ENCODE results near the gene TNFAIP2. TPM values are rescaled to one million over a fixed set of nuclear protein-coding genes. Genes with fewer than 3 reads are reported as not detected.
A peak's percentile ranks its signal among the peaks of the same experiment; 100 is the strongest.
"Not testable (repeated sequence)": the region's sequence is repeated elsewhere in the genome, so short reads cannot be mapped to it uniquely, and the experiment has no call there.

Gene TNFAIP2
- polyA plus RNA-seq, 3 donors, result 22.4 to 29.4 (median 23.1) TPM

DNA sequence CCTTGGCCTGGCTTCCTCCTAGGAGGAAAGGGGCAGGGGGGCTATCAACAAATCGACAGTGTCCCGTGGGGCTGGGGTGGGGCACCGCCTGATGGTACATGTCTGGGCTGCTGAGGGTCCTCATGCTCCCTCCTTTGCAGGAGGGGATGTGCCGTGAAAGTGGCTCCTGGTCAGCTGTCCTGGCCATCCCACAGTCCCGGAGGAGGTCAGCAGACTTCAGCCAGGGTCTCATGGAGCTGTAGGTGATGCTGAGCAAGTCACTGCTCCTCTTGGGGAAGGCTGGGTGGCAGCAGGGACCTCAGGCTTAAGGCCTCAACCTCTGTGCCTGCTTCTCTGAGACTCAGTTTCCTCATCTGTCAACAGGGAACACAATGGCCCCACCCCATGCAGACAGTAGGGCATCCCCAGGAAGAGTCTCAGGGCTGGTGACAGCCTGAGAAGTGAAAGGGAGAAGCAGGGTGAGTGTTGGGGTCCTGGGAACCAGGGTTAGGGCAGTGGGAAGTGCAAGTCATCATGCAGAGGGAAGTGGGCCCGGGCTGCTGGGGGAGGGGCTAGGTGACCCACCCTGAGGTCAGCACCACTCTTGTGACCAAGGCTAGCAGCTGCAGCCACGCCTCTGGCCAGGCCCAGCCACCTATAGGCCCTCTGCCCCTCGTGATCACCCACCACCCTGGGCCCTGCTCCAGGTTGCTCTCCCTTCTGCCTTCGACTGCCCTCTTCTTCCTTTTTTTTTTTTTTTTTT, 4.4 kb upstream of the TNFAIP2 start:
- no peak for DNase-seq (ENCODE audit: low read depth in 3 of 3, low spot score in 2 of 3)

DNA sequence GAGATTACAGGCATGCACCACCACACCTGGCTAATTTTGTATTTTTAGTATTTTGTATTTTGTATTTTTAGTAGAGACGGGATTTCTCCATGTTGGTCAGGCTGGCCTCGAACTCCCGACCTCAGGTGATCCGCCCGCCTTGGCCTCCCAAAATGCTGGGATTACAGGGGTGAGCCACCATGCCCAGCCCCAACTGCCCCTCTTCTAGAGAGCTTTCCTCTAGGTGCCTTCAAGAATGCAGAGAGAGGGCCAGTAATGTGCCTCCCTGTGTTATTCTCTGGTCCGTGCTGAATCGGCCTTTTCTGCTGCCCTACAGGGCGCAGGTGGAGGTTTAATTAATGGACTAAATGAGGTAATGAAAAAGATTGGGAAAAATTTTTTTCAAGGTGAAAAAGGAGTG, 3.7 kb upstream of the TNFAIP2 start:
- not testable (repeated sequence) for DNase-seq (ENCODE audit: low read depth in 3 of 3, low spot score in 2 of 3)

DNA sequence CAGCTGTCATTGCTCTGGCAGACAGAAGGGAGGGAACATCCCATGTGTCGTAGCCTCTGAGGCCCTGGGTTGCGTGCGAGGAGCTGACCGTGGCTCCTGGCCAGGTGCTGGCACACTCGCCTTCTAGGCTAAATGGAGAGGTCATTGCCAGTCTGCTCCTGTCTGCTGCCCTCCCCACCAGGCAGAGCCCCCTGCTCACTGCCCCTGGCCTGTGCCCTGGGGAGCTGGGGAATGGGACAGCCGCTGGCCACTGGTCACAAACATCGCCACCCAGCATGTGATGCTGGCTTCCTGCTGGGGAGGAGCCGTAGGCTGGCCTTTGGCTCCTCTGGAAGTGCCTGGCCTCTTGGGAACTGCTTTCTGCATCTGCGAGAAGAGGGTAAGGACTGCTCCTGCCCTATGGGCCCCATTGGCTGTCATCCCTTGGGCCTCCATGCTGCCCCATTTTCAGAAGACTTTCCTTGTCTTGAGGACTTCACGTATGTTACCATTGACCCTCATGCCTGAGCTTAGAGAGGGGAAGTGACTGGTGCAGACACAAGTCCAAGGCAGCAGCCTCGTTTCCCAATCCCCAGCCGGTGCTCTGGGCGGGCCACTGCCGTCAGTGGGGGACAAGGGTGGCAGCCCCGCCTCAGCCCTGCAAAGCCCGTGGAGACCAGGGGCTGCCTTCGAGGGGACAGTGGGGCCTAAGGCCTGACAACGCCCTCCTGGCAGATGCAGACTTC, 2.0 kb upstream of the TNFAIP2 start:
- no peak for DNase-seq (ENCODE audit: low read depth in 3 of 3, low spot score in 2 of 3)

DNA sequence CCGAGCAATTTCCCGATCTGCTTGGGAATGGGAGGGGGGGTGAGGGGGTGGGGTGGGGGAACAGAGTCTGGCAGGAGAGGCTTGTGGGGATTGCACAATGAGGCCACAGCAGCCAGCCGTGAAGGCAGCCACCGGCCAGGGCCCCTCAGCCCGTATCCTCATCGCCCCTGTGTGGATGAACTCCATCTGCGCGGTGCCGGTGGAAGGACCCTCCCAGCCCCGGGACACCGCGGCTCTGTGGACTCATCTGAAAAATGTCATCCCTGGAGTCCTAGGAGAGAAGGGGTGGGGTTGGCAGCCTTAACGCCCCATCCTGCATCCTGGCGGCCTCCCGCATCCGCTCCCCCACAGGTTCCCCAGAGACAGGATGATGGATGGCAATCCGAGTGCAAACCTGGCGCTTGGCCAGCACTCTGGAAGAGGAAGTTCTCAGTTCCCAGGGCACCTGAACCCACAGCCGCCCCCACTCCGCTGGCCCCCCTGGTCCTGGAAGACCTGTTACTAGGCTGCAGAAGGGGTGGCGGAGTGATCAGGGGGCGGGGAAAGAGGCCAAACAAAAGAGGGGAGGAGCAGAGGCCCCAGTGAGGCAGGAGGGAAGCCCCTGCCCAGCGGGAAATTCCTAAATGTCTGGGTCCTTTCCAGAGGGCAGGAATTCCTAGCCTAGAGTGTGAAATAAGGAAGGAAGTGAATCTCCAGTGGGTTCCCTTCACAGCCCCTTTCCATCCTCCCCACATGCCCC, 1.2 kb upstream of the TNFAIP2 start:
- DNase-seq (ENCODE audit: low read depth in 3 of 3, low spot score in 2 of 3), result peak; percentile 72 to 93 (median 85)

DNA sequence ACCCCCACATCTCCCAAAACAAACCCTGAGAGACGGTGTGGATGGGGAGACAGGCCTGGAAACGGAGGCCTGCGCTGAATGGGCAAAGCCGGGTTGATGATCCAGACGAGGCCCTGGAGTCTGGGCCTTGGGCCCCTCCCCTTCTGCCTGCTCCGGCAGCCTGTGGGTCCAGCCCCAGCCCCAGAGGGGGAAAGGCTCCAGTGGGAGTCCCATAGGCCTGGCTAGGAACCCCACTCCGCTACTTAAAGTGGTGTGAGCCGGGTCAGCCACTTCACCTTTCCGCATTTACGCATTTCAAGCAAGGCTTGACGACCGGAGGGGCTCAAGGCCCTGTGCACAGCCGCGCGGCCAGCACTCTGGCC, 695 bp upstream of the TNFAIP2 start:
- DNase-seq (ENCODE audit: low read depth in 3 of 3, low spot score in 2 of 3), result no peak

DNA sequence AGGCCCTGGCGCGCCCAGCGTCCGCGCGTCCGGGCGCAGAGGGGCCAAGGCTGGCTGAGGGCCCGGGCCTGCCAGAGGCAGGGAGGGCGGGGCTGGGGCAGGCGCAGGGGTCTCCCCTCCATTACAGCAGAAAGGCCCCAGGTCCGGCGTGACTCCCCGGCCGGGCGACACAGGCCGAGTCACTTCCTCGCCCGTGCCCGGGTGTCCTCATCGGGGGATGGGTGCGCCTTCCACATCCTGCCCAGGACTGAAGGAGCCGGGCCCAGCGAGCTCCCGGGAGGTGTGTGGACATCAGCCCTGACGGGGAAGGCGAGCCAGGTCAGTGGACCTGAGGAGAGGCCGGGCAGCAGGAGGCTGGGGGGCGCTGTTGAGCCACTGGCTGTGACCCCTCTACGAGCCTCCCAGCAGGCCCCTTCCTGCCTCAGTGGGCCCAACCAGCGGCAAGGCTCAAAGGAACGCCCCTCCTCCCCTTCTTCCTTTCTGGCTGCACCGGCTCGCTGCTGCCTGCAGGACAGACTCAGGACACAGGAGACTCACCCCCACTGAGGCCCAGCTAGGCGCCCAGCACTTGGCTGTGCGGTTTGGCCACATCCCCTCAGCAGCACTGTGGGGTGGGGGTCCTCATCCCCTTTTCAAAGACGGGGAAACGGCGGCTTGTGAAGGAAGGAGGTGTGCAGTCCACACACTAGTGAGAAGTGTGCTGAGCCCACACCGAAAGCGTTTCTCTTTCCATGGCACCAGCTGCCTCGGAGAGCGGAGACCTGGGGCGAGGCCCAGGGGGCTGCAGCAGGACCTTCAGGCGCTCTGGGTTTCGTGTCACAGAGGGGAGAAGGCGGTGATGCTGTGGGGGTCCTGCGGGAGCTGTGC, 606 bp downstream of the TNFAIP2 start:
- no peak for DNase-seq (ENCODE audit: low read depth in 3 of 3, low spot score in 2 of 3)

DNA sequence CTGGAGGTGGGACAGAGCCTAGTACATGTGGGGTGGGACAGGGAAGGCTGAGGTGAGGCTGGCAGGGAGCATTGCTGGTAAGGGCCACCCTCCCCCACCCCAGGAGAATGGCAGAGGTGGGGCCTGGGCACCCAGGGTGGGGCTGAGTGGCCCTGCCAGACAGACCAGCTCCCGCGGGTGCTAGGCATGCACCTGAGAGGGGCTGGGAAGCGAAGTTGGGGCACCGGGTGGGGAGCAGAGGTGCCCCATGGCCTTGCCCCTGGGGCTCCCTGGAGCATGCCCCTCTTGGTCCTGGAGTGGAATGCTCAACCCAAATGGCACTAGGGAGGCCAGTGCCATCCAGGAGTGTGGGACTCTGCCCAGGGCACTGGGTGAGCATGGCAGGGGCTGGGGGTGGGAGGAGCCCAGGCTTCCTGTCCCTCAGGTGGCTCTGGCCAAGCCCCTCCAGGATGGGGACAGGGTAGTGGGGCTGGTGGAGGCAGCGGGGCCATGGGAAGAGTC, 1.3 kb downstream of the TNFAIP2 start:
- DNase-seq (ENCODE audit: low read depth in 3 of 3, low spot score in 2 of 3), result no peak

DNA sequence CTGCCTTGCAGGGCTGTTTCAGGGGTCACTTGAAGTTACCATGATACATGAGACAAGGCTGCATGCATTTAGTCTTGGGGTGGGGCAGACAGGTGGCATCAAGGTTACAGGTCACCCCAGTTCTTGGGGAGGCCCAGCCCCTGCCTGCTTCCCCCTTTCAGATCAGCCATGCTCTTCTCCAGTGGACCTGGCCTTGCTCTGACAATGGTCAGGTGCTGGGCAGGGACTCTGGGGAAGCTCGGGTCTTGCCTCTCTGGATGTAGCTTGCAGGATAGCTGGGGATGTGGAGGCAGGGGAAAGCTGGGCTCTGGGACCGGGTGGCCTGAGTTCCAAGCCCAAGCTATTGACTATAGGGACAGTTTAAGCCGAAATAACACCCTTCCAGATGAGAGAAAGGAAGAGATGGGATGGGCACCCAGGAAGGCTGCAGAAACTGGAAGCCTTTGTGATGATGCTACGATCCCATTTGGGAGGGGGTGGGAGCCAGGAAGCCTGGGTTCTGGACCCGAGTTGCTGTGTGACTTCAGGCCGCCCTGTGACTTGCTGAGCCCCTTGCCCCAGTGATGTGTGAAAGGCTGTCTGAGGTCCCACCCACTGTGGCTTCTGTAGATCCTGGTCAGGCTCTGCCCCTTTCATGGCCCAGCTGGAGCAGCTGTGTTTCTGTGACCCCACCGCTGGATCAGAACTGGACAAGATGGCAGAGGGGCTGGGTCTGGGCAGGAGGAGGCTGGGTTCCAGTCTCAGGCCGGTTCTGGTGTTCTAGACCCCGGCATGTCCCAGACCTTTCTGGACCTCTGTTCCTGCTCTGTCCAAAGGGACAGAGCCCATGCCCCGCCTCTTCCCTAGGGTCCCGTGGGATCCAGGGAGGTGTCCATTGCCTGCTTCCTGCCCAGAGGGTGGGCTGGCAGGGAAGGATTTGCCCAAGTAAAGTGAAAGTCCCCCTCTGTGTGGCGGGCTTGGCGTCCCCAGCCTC, 2.1 kb downstream of the TNFAIP2 start:
- DNase-seq (ENCODE audit: low read depth in 3 of 3, low spot score in 2 of 3), result no peak

DNA sequence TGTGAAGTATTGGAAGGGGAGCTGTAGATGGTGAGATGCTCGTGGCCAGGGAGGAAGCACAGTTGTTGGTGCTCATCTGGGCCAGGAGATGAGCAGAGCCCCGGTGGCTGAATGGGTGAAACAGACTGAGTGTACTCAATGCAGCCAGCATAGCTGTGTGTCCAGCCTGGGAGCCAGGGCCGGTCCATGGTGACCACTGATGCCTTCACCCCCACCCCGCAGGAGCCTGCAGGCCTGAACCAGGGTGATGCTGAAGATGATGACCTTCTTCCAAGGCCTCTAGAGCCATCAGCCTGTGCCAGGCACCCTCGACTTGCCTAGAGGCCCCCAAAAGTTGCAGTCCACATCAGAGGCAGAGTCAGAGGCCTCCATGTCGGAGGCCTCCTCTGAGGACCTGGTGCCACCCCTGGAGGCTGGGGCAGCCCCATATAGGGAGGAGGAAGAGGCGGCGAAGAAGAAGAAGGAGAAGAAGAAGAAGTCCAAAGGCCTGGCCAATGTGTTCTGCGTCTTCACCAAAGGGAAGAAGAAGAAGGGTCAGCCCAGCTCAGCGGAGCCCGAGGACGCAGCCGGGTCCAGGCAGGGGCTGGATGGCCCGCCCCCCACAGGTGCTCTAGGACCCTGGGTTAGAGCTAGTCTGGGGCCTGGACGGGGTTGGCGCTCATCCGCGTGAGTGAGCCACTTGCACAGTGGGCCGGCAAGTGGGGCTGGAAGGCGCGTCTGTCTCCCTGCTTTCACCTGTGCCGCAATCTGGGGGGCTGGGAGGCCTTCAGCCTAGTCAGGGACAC, 3.0 kb downstream of the TNFAIP2 start:
- DNase-seq (ENCODE audit: low read depth in 3 of 3, low spot score in 2 of 3), result no peak

DNA sequence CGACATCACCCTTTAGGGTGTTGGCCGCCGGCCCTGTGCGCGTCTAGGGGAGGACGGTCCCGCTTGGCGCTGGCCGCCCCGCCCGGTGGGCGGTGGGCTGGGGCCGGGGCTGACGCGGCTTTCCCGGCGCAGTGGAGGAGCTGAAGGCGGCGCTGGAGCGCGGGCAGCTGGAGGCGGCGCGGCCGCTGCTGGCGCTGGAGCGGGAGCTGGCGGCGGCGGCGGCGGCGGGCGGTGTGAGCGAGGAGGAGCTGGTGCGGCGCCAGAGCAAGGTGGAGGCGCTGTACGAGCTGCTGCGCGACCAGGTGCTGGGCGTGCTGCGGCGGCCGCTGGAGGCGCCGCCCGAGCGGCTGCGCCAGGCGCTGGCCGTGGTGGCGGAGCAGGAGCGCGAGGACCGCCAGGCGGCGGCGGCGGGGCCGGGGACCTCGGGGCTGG, 3.6 kb downstream of the TNFAIP2 start:
- no peak for DNase-seq (ENCODE audit: low read depth in 3 of 3, low spot score in 2 of 3)

DNA sequence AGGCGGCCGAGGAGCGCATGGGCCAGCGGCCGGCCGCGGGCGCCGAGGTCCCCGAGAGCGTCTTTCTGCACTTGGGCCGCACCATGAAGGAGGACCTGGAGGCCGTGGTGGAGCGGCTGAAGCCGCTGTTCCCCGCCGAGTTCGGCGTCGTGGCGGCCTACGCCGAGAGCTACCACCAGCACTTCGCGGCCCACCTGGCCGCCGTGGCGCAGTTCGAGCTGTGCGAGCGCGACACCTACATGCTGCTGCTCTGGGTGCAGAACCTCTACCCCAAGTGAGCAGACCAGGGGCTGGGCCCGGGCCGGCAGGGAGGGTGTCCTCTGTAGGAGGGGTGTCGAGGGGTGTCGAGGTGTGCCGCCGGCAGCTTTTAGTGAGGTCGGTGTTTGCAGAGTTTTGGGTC, 4.1 kb downstream of the TNFAIP2 start:
- no peak for DNase-seq (ENCODE audit: low read depth in 3 of 3, low spot score in 2 of 3)

DNA sequence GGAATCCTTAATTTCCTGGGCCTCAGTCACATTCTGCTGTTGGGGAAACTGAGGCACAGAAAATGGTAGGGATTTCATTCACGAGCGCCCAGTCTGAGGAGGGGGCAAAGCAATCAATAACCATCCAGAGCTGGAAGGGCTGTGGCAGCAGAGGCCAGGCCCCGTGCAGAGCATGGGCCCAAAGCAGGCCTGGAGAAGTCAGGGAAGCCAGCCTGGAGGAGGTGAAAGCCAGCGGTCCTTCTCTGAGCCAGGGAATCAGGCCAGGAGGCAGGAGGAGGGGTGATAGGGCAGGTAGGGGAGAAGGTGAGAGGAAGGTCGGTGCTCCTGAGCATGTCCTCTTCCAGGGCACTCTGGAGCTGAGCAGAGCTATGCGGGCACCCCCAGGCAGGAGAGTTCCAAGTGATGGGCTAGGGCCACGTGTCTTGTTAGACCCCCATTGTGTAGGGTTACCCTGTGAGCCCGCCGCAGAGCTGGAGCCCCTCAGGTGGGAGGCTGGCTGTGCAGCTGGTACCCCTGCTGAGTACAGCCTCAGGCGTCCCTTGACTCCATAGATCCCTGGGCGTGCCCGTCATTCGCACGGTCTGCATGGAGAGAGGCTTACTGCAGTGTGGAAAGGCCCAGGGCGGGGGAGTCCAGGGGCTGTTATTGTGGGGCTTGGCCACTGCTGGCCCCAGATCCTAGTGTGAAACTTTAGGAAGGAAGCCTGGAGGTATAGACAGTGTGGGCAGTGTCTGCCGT, 4.8 kb downstream of the TNFAIP2 start:
- no peak for DNase-seq (ENCODE audit: low read depth in 3 of 3, low spot score in 2 of 3)

DNA sequence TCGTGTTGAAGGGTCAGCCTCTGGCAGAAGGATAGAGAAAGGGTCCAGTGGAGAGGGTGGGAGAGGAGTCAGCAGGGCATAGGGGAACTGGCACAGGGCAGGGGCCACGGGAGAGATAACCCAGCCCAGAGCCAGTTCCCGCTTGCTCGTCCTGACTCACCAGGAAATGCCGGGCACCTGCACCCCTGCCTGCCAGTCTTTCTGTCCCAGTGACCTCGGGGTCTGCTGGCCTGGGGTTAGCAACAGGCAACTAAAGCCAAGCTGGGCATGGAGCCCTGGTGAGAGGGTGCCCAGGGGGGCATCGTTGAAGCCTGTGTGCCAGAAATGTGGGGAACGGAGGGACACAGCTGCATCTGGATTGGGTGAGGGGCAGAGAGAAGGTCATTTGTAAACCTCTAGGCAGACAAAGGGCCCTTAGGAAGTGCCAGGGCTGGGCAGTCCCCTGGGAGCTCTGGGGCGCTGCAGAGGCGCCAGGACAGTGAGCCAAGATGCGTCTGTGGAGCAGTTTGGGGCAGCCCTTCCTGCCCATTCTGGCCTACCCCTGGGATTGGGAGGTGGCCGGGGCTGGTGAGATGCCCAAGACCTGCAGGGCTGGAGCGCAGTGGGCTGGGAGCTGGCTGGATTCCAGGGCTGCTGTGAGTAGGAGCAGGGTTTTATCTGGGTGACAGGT, 5.5 kb downstream of the TNFAIP2 start:
- no peak for DNase-seq (ENCODE audit: low read depth in 3 of 3, low spot score in 2 of 3)

DNA sequence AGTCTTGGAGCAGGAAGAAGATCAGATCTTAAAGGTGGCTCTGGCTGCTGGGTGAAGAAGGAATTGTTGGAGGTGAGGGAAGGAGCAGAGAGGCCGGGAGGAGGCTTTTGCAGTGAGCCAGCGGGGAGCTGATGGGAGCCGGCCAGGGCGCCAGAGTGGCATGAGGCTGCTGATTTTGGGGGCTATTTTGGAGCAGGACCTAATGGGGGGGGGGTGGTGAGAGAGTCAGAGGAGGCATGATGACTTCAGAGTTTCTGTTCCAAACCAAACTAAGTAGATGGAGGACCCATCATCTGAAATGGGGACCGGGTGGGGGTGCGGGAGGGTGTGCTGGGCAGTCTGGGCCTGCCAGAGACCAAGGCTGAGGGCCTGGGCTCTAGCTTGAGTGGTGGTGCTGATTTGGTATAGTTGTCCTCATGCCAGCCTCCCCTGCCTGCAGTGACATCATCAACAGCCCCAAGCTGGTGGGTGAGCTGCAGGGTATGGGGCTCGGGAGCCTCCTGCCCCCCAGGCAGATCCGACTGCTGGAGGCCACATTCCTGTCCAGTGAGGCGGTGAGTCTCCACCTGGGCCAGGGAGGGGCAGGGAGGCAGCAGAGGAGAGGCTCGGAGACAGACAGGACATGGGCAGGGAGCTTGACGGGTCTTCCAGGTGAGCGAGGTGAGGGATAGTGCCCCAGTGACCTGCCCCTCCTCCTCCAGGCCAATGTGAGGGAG, 6.2 kb downstream of the TNFAIP2 start:
- no peak for DNase-seq (ENCODE audit: low read depth in 3 of 3, low spot score in 2 of 3)

DNA sequence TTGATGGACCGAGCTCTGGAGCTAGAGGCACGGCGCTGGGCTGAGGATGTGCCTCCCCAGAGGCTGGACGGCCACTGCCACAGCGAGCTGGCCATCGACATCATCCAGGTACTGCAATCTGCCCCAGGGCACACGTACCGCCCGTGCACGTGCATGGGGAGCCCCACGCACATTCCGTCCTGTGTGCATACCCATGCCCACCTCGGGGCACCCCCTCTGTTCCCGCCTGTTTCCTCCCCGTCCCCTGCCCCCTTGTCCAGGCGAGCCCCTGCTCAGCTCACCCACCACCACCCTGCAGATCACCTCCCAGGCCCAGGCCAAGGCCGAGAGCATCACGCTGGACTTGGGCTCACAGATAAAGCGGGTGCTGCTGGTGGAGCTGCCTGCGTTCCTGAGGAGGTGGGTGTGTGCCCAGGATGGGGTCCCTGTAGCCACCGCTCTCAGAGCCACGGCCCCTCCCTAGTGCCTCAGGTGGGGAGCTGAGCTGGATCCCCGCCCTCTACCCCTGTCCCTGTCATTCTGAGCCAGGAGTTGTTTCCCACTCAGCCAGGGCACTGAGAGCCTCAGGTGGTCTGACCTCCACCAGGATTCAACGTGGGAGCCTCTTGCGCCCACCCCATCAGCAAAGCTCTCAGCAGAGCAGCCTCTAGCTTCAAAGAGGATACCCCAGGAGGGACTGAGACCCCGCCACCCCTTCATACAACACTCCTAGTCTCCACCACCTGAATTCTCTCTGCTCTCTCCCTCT, 6.9 kb downstream of the TNFAIP2 start:
- no peak for DNase-seq (ENCODE audit: low read depth in 3 of 3, low spot score in 2 of 3)

DNA sequence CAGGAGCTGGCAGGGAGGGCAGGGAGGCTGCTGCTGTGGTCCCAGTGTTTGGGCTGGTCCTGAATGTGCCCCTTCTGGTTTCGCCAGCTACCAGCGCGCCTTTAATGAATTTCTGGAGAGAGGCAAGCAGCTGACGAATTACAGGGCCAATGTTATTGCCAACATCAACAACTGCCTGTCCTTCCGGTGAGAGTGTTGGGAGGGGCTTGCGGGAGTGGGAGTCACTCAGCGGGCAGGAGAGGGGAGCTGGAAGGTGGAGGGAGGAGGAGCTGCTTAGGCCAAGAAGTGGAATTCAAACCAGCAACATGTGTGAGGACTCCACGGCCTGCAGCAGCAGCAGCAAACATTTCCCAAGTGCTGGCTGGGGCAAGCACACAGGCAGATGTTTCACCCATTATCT, 7.7 kb downstream of the TNFAIP2 start:
- no peak for DNase-seq (ENCODE audit: low read depth in 3 of 3, low spot score in 2 of 3)
